NK-92 (cell line): ENCODE results near the gene PRAMEF11.

Experiments
- DNase-seq: peaks from one replicate; lab custom pipeline; 2025; ENCODE audit not compliant: unreplicated experiment; lab: John Stamatoyannopoulos, UW

PRAMEF11 gene

DNA sequence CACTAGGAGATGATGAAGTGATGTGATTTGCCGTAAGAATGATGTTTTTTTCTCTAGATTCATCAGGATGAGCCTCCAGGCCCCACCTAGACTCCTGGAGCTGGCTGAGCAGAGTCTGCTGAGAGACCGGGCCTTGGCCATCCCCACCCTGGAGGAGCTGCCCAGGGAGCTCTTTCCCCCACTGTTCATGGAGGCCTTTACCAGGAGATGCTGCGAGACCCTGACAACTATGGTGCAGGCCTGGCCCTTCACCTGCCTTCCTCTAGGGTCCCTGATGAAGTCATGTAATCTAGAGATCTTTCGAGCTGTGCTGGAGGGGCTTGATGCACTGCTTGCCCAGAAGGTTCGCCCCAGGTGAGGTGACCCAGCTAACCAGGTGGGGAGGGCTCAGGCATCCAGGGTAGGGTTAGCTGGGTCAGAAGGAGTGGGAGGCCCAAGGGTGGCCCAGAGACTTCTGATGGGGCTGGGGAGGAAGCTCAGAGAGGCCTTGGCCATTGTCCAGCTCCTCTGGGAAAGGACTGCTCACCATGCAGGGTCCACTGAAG is 56.3 kb downstream of the PRAMEF11 start:
- DNase-seq: no peak
